ENCODE data around the gene RNF113B.

The RNF113B gene

GRCh38 chr13:98173431-98174152 lies 3.5 kb downstream of the RNF113B start:
- peak; percentile 96 for DNase-seq (ENCODE audit: low read depth)

GRCh38 chr13:98172590-98173422 lies 4.3 kb downstream of the RNF113B start:
- DNase-seq (ENCODE audit: low read depth) = no peak

GRCh38 chr13:98171900-98172589 lies 5.0 kb downstream of the RNF113B start:
- peak; percentile 40 for DNase-seq (ENCODE audit: low read depth)

- no peak for DNase-seq (ENCODE audit: low read depth)
Measured at GRCh38 chr13:98169331-98169730, 7.7 kb downstream of the RNF113B start.

- DNase-seq (ENCODE audit: low read depth) = no peak
Measured at GRCh38 chr13:98162935-98163334, 14.1 kb downstream of the RNF113B start.

GRCh38 chr13:98158172-98158899 lies 18.7 kb downstream of the RNF113B start:
- no peak for DNase-seq (ENCODE audit: low read depth)

- no peak for DNase-seq (ENCODE audit: low read depth)
Measured at GRCh38 chr13:98157609-98158008, 19.5 kb downstream of the RNF113B start.

GRCh38 chr13:98157188-98157587 lies 19.9 kb downstream of the RNF113B start:
- no peak for DNase-seq (ENCODE audit: low read depth)

- DNase-seq (ENCODE audit: low read depth) = no peak
Measured at GRCh38 chr13:98156259-98156658, 20.8 kb downstream of the RNF113B start.

GRCh38 chr13:98155475-98156109 lies 21.5 kb downstream of the RNF113B start:
- peak; percentile 44 for DNase-seq (ENCODE audit: low read depth)

GRCh38 chr13:98150832-98151479 lies 26.1 kb downstream of the RNF113B start:
- DNase-seq (ENCODE audit: low read depth) = no peak

- no peak for DNase-seq (ENCODE audit: low read depth)
Measured at GRCh38 chr13:98147521-98147920, 29.5 kb downstream of the RNF113B start.

GRCh38 chr13:98144801-98145350 lies 32.2 kb downstream of the RNF113B start:
- DNase-seq (ENCODE audit: low read depth) = no peak

GRCh38 chr13:98144027-98144741 lies 32.9 kb downstream of the RNF113B start:
- peak; percentile 38 for DNase-seq (ENCODE audit: low read depth)

GRCh38 chr13:98143601-98144026 lies 33.5 kb downstream of the RNF113B start:
- DNase-seq (ENCODE audit: low read depth) = no peak

- DNase-seq (ENCODE audit: low read depth) = no peak
Measured at GRCh38 chr13:98143157-98143553, 33.9 kb downstream of the RNF113B start.

GRCh38 chr13:98142380-98143156 lies 34.5 kb downstream of the RNF113B start, which contains the start of gene FARP1:
TSS of gene FARP1 (plus strand) at chr13:98143094. CDS start at chr13:98213243, 70,149 bp downstream.
- DNase-seq (ENCODE audit: low read depth) = peak; percentile 52

- DNase-seq (ENCODE audit: low read depth) = no peak
Measured at GRCh38 chr13:98141509-98142379, 35.3 kb downstream of the RNF113B start.
